Measurements from ENCODE around the gene MAJIN. TPM values are rescaled to one million over a fixed set of nuclear protein-coding genes. Genes with fewer than 3 reads are reported as not detected.

The MAJIN gene
- total and polyA plus RNA-seq, 9 of the 15 experiments (the other 6 are each of a cell fraction or from before 2014, with no cell fraction given) = 0.17 to 0.83 (median 0.24) TPM; not detected in 2

DNA sequence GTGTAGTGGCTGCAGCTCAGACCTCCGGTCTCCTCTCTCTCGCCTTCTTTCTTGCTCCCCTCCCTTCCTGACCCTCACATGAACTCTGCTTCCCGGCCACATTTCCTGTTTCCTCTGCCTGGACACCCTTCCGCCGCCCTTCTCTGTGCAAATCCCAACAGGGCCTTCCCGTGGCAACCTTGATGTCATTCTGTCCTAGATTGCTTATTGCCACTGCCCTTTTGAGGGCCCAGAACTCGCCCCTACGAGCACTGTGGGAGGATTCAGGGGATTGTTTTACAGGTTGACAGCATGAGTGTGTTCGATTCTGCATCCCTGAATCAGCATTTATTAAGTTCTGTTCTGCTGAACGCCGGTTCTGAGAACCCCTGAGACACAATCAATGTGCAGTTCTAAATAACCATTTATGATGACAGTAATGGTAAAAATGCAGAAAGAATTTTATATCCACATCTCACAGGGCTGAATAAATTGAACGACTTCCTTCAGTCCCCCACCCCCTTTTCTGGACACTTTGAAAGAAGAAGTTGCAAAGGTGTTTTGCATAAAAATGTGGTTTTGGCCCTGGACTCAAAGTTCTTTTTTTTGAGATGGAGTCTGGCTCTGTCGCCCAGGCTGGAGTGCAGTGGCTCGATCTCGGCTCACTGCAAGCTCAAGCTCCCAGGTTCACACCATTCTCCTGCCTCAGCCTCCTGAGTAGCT, 18.5 kb upstream of the MAJIN start (continued):
- TF ChIP-seq ZC3H11A (IDR thresholded peaks at IDR 0.05; ENCODE audit: low read depth, low read length) = no peak
- TF ChIP-seq SP2 (IDR thresholded peaks at IDR 0.05; ENCODE audit: extremely low read depth, low read depth, low read length, poor library complexity, severe bottlenecking) = no peak
- peak; percentile 35; the same call in 1 of the 2 replicates for TF ChIP-seq POLR2A (conservative IDR thresholded peaks at IDR 0.05)
- TF ChIP-seq ZZZ3 (IDR thresholded peaks at IDR 0.05) = no peak
- TF ChIP-seq ETV6 (IDR thresholded peaks at IDR 0.05; ENCODE audit: borderline replicate concordance in 1 of 2, low read depth in 2 of 2, low read length in 1 of 2) = peak in 1 of 2 experiments; percentile 86; a peak in 1 of 4 replicates
- TF ChIP-seq ETV6 (CRISPR knock-in tag; IDR thresholded peaks at IDR 0.05; ENCODE audit: borderline replicate concordance) = no peak
- TF ChIP-seq RBM25 (IDR thresholded peaks at IDR 0.05; ENCODE audit: low read depth, low read length, severe bottlenecking) = no peak
- TF ChIP-seq TAL1 (IDR thresholded peaks at IDR 0.05) = no peak
- no peak for TF ChIP-seq ZNF780A (CRISPR knock-in tag; IDR thresholded peaks at IDR 0.05)
- TF ChIP-seq MGA (IDR thresholded peaks at IDR 0.05) = 0 out of 2 replicates have a peak, but pooled peaks have one; percentile 9
- no peak for TF ChIP-seq SREBF2 (CRISPR knock-in tag; IDR thresholded peaks at IDR 0.05)
- TF ChIP-seq, protein P1, sequence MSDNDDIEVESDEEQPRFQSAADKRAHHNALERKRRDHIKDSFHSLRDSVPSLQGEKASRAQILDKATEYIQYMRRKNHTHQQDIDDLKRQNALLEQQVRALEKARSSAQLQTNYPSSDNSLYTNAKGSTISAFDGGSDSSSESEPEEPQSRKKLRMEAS (CRISPR knock-in tag; IDR thresholded peaks at IDR 0.05) = no peak
- no peak for TF ChIP-seq HES1 (IDR thresholded peaks at IDR 0.05; ENCODE audit: low read depth)
- peak; percentile 41; the same call in 1 of the 2 replicates for TF ChIP-seq CXXC5 (CRISPR knock-in tag; IDR thresholded peaks at IDR 0.05)
- TF ChIP-seq MTF1 (CRISPR knock-in tag; IDR thresholded peaks at IDR 0.05; ENCODE audit: borderline replicate concordance) = no peak

Measured in K562 (cell line).